GM12864 (cell line): ENCODE data around the gene ZHX3.

Experiments
- DNase-seq: peaks from one replicate; pipeline ENCODE4 v3.0.0-alpha.2; 2011; ENCODE audit warnings: low read depth
- H3K4me3 ChIP-seq: 2 replicates; pipeline ENCODE4 v1.5.1; 2011; ENCODE audit warnings: mild to moderate bottlenecking, low read depth, low read length, control low read depth
- CTCF ChIP-seq: IDR thresholded peaks from 2 replicates; pipeline ENCODE4 v1.5.1; 2011; ENCODE audit warnings: low read depth, mild to moderate bottlenecking, moderate library complexity, low read length, control low read depth, inconsistent platforms; ENCODE audit errors: missing control alignments

Gene ZHX3

GRCh38 chr20:41202426-41202825 is 115.1 kb downstream of the ZHX3 start:
- DNase-seq, result no peak
- no peak for TF ChIP-seq CTCF
- no peak overlapping the region for H3K4me3 ChIP-seq

- no peak for TF ChIP-seq CTCF
- no peak for DNase-seq
- H3K4me3 ChIP-seq, result no peak overlapping the region
These were observed 115.8 kb downstream of the ZHX3 start for GRCh38 chr20:41201760-41202159.

DNA sequence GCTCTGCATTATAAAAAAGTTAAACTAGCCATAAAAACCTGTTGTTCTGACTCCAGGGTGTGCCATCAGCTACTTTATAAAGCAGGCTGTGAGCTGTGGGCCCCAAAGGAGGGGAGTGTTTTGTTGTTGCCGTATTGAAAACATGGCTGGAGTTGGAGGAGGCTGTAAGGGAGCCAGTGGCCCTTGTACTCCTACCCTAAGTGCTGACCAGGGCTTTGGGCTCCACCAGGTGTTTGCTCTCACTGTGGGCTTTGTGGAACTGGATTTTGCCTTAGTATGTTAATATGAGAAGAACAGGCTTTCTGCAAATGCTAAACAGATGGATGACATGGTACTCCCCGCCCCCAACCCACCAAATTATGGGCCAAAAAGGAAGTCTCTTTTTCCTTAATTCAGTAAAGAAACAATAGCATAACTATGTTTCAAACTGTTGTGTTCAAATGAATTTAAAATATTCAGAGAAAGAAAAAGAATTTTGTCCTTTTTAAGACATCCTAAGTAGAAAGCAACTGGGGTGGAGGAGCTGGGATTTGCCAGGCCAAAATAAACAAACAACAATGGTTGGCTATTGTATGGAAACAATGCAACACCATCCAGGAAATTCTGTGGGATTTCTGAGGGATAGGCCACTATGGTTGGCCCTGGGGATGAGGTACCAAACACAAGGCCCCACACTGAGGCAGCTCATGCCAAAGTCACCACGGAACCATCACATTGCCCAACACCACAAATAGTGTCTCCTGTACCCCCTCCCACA is 116.9 kb downstream of the ZHX3 start:
- no peak for DNase-seq
- TF ChIP-seq CTCF, result no peak
- H3K4me3 ChIP-seq, result no peak overlapping the region

GRCh38 chr20:41198443-41198842 is 119.1 kb downstream of the ZHX3 start:
- TF ChIP-seq CTCF, result no peak
- DNase-seq, result no peak
- H3K4me3 ChIP-seq, result no peak overlapping the region

DNA sequence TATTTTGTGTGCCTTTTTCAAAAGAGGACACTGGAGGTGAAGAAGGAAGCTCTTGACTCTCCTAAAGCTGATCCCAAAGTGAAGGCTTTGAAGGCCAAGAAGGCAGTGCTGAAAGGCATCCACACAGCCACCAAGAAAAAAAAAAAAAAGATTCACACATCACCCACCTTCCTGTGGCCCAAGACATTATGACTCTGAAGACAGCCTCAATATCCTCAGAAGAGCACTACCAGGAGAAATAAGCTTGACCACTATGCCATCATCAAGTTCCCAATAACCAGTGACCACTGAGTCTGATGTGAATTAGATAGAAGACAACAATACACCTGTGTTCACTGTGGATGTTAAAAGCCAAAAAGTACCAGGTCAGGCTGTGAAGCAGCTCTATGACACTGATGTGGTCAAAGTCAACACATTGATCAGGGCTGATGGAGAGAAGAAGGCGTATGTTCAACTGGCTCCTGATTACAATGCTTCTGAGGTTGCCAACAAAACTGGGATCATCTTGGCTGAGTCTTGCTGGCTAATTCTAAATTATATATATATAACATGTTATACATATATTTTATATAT is 120.8 kb downstream of the ZHX3 start:
- TF ChIP-seq CTCF, result no peak
- DNase-seq, result no peak
- H3K4me3 ChIP-seq, result no peak overlapping the region

DNA sequence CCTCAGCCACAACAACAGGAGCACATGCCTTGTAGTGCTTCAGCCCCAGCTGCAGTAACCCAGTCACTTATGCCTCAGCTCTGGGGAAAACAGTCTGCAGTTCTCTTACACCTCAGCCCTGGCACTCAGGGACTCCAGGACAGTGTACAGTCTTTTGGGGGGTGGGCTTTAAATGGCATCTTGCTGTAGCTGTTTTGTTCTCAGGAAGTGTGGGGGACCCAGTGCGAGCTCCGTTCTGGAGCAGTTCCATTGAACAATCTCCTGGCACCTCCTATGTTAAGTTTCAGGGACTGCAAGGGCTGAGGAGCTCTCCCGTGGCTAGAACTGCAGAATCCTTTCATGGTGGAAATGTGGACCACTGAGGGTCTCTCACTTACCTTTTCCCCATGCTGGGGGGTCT is 125.0 kb downstream of the ZHX3 start:
- TF ChIP-seq CTCF, result no peak
- no peak overlapping the region for H3K4me3 ChIP-seq
- DNase-seq, result no peak
